HepG2 (cell line): ENCODE results near the gene RORB. TPM values are rescaled to one million over a fixed set of nuclear protein-coding genes. Genes with fewer than 3 reads are reported as not detected.

Source experiments
- ATAC-seq: fragments of 200-7000 bp; cut with Tn5 transposase; 3 replicates; pipeline ENCODE4 v1.9.1; 2020; ENCODE audit warnings: mild to moderate bottlenecking, moderate library complexity
- BruUV-seq: library from RNA; stranded (reverse); fragments of 400-500 nt; replicated peaks from 2 replicates; lab custom pipeline; 2021; lab: Mats Ljungman, UMichigan
- CTCF ChIA-PET: fragments of 300-600 bp; formaldehyde crosslinking; extraction: SDS; loops from one replicate; lab custom pipeline; 2021; ENCODE audit warnings: low total read pairs, inconsistent platforms, low intra/inter-chr PET ratio; lab: Yijun Ruan, JAX
- POLR2A ChIA-PET: fragments of 350-600 bp; sonication (Branson Sonifier 250); formaldehyde crosslinking; loops from one replicate; lab custom pipeline; 2020; ENCODE audit warnings: antibody characterized with exemption, inconsistent platforms; lab: Yijun Ruan, JAX
- DNase-seq: peaks from one replicate; pipeline ENCODE4 v3.0.0-alpha.2; 2015; ENCODE audit warnings: low spot score
- FAIRE-seq: peaks from 3 replicates; lab custom pipeline; 2011; peaks lifted over from hg19 to GRCh38; lab: Jason Lieb, UNC
- H2AFZ ChIP-seq: one replicate; pipeline ENCODE4 v1.6.1; 2011; ENCODE audit warnings: low read length, inconsistent platforms
- H3K27ac ChIP-seq: fragments of 300-600 bp; 3 replicates; pipeline ENCODE4 v1.8.0; 2011; ENCODE audit warnings: mixed run types, mild to moderate bottlenecking, mixed read lengths, low read length, inconsistent platforms; ENCODE audit not compliant: insufficient read depth; ENCODE audit errors: extremely low read length
- H3K27me3 ChIP-seq, 2 experiments: fragments of 200-600 bp in 1 of 2; 2 replicates in 1 of 2; 3 replicates in 1 of 2; pipeline versions ENCODE4 v1.6.0 to v1.8.0; 2011; ENCODE audit warnings: low read length in 2 of 2, mild to moderate bottlenecking in 2 of 2, moderate library complexity in 2 of 2, inconsistent platforms in 1 of 2; ENCODE audit not compliant: insufficient read depth in 2 of 2, control insufficient read depth in 1 of 2
- H3K36me3 ChIP-seq, 2 experiments: fragments of 200-600 bp in 1 of 2; replicated peaks in 1 of 2; 2 replicates in 1 of 2; 3 replicates in 1 of 2; pipeline versions ENCODE4 v1.5.1 to v1.8.0; 2011; ENCODE audit warnings: low read length in 2 of 2, inconsistent platforms in 1 of 2; ENCODE audit not compliant: insufficient read depth in 2 of 2, control insufficient read depth in 1 of 2
- H3K4me1 ChIP-seq: 2 replicates; pipeline ENCODE4 v1.5.1; 2012; ENCODE audit warnings: low read length, inconsistent platforms; ENCODE audit not compliant: insufficient read depth
- H3K4me2 ChIP-seq: 2 replicates; pipeline ENCODE4 v1.6.0; 2011; ENCODE audit warnings: low read depth, low read length, inconsistent platforms
- H3K4me3 ChIP-seq, 3 experiments: fragments of 200-600 bp in 1 of 3; sonication (generic), shearing (Covaris generic) in 1 of 3; replicated peaks in 1 of 3; 2 replicates each; pipeline ENCODE4 v1.5.1; 2011 to 2016; ENCODE audit warnings: low read length in 3 of 3, inconsistent platforms in 2 of 3, low read depth in 2 of 3, mild to moderate bottlenecking in 2 of 3, control low read depth in 1 of 3, mixed read lengths in 1 of 3; ENCODE audit not compliant: insufficient read depth in 1 of 3
- H3K79me2 ChIP-seq: one replicate; pipeline ENCODE4 v1.6.1; 2011; ENCODE audit warnings: low read length, inconsistent platforms; ENCODE audit not compliant: insufficient read depth
- H3K9ac ChIP-seq: 2 replicates; pipeline ENCODE4 v1.6.0; 2011; ENCODE audit warnings: mild to moderate bottlenecking, low read depth, low read length, inconsistent platforms; ENCODE audit not compliant: insufficient read depth
- H3K9me3 ChIP-seq: 2 replicates; pipeline ENCODE4 v1.5.1; 2012; ENCODE audit warnings: mild to moderate bottlenecking, low read length
- H4K20me1 ChIP-seq: 2 replicates; pipeline ENCODE4 v1.6.0; 2011; ENCODE audit warnings: inconsistent platforms, mild to moderate bottlenecking, low read length, moderate library complexity; ENCODE audit not compliant: insufficient read depth
- BRF2 ChIP-seq: sonication (generic); formaldehyde crosslinking; IDR thresholded peaks from 2 replicates; pipeline ENCODE4 v1.8.1; 2022; ENCODE audit warnings: mild to moderate bottlenecking, missing genetic modification reagents
- CEBPB ChIP-seq: IDR thresholded peaks from 2 replicates; pipeline ENCODE4 v1.6.1; 2011; ENCODE audit warnings: low read depth, low read length, improper control_type of control experiment, borderline replicate concordance
- FOSL2 ChIP-seq: sonication (generic); formaldehyde crosslinking; IDR thresholded peaks from 2 replicates; pipeline ENCODE4 v1.4.0; 2020; ENCODE audit warnings: missing genetic modification reagents
- MYC ChIP-seq: sonication (generic); formaldehyde crosslinking; IDR thresholded peaks from 2 replicates; pipeline ENCODE4 v1.9.0; 2021; ENCODE audit warnings: missing genetic modification reagents, borderline replicate concordance
- MZF1 ChIP-seq: sonication (generic); formaldehyde crosslinking; IDR thresholded peaks from 2 replicates; pipeline ENCODE4 v1.8.1; 2023; ENCODE audit warnings: mild to moderate bottlenecking, missing genetic modification reagents, borderline replicate concordance
- RFXAP ChIP-seq: sonication (generic); formaldehyde crosslinking; IDR thresholded peaks from 2 replicates; pipeline ENCODE4 v1.4.0; 2020; ENCODE audit warnings: missing genetic modification reagents, borderline replicate concordance
- SMAD9 ChIP-seq: sonication (generic); formaldehyde crosslinking; IDR thresholded peaks from 2 replicates; pipeline ENCODE4 v1.5.1; 2020; ENCODE audit warnings: mild to moderate bottlenecking, missing genetic modification reagents
- ZNF501 ChIP-seq: sonication (generic); formaldehyde crosslinking; IDR thresholded peaks from 2 replicates; pipeline ENCODE4 v1.5.1; 2020; ENCODE audit warnings: mild to moderate bottlenecking, moderate library complexity, missing genetic modification reagents
- WGBS: methylation state at CpG from one replicate; pipeline ENCODE4 v1.1.6; 2017; ENCODE audit warnings: low lambda C conversion rate; 5-methylcytosine and 5-hydroxymethylcytosine counted together
- in situ Hi-C: cut with HindIII; loops from 2 replicates; pipeline ENCODE4 v1.10.0; 2017; ENCODE audit warnings: low pct_unique_long_range_greater_than_20kb; ENCODE audit not compliant: extremely low pct_ligation_motif_present
- intact Hi-C: fragments of 100-400 bp; cut with micrococcal nuclease; formaldehyde crosslinking; loops from one replicate; pipeline ENCODE4 v1.10.0; 2022; ENCODE audit not compliant: unreplicated experiment
- polyA plus RNA-seq, 8 experiments: library from polyadenylated mRNA; depleted of rRNA in 3 of 8; stranded (reverse) in 7 of 8; unstranded in 1 of 8; fragments of >200 nt; fragmentation: Illumina TruSeq in 4 of 8; extraction: Trizol in 4 of 8; gene quantifications; 2 replicates each; pipeline versions ENCODE4 v1.2.1 to v1.2.3, GENCODE V29; 2011 to 2016; ENCODE audit warnings: low read depth in 4 of 8, missing spikeins in 1 of 8, mixed read lengths in 1 of 8; ENCODE audit not compliant: insufficient read depth in 1 of 8
- total RNA-seq, 5 experiments: library from RNA; depleted of rRNA; stranded (reverse); fragments of >200 nt; fragmentation: Illumina TruSeq; extraction: Trizol; gene quantifications; 2 replicates each; pipeline ENCODE4 v1.2.3, GENCODE V29; 2016; ENCODE audit warnings: low read depth in 1 of 5
- TF ChIP-seq, protein P1 (sequence below): IDR thresholded peaks from 2 replicates; pipeline ENCODE4 v1.6.1; 2012; ENCODE audit warnings: low read length, improper control_type of control experiment

RORB gene
- total and polyA plus RNA-seq, 2 of the 13 experiments (the other 11 are each of a cell fraction or from before 2014, with no cell fraction given): not detected

DNA sequence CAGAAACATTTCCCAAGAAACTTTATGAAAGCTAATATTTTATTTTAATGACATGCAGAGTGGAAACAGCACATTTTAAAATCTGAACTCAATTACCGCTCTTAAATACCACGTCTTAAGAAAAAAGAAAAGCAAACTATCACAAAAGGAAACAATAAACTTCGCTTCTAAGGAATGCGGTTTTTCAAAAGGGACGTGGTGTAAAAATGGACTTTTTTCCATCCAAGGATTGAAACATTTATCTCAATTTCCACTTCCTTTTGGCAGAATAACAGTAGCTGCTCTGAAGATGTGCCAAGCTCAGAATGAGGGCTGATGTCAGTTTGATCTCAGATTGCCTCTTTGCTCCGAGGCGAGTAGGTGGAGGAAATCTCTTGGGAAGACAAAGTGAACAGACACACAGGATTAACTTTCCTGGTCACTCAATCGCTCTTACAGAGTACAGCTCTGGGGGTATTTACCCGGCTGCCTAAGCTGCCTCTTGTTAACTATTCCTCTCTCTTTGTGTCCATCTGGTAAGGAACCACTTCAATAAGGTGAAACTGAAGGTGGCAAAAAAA is 232.1 kb downstream of the RORB start:
- Histone ChIP-seq H3K27me3 (no peaks in the 10 kb centered on the region), H3K4me2 (no peak overlapping the region), H3K36me3 (no peaks in the 10 kb centered on the region), H3K9me3 (no peaks in the 10 kb centered on the region), H2AFZ (no peak overlapping the region), H3K27ac (no peak overlapping the region), H3K79me2 (no peaks in the 10 kb centered on the region), H3K4me3 (no peak overlapping the region), H3K4me1 (no peaks in the 10 kb centered on the region), H3K9ac (no peak overlapping the region), H4K20me1 (no peaks in the 10 kb centered on the region)
- ATAC-seq: no peak
- CTCF ChIA-PET: no interaction called here
- TF ChIP-seq ZNF501 (CRISPR knock-in tag): no peak
- TF ChIP-seq CEBPB: no peak
- TF ChIP-seq BRF2 (CRISPR knock-in tag): no peak
- no peak for TF ChIP-seq MYC (CRISPR knock-in tag)
- TF ChIP-seq MZF1 (CRISPR knock-in tag): no peak
- TF ChIP-seq, protein P1, sequence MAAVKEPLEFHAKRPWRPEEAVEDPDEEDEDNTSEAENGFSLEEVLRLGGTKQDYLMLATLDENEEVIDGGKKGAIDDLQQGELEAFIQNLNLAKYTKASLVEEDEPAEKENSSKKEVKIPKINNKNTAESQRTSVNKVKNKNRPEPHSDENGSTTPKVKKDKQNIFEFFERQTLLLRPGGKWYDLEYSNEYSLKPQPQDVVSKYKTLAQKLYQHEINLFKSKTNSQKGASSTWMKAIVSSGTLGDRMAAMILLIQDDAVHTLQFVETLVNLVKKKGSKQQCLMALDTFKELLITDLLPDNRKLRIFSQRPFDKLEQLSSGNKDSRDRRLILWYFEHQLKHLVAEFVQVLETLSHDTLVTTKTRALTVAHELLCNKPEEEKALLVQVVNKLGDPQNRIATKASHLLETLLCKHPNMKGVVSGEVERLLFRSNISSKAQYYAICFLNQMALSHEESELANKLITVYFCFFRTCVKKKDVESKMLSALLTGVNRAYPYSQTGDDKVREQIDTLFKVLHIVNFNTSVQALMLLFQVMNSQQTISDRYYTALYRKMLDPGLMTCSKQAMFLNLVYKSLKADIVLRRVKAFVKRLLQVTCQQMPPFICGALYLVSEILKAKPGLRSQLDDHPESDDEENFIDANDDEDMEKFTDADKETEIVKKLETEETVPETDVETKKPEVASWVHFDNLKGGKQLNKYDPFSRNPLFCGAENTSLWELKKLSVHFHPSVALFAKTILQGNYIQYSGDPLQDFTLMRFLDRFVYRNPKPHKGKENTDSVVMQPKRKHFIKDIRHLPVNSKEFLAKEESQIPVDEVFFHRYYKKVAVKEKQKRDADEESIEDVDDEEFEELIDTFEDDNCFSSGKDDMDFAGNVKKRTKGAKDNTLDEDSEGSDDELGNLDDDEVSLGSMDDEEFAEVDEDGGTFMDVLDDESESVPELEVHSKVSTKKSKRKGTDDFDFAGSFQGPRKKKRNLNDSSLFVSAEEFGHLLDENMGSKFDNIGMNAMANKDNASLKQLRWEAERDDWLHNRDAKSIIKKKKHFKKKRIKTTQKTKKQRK: no peak
- TF ChIP-seq FOSL2 (CRISPR knock-in tag): no peak
- TF ChIP-seq SMAD9 (CRISPR knock-in tag): no peak
- no peak for TF ChIP-seq RFXAP (CRISPR knock-in tag)
- POLR2A ChIA-PET: no interaction called here
- in situ Hi-C loops: no loop called here
- BruUV-seq: no TSS peak
- FAIRE-seq: no peak
- DNase-seq: no peak
- intact Hi-C loops: no loop called here
- 53% methylated on average over 9 of the region's 9 CpGs for WGBS
